Mesothelial cell of epicardium (in vitro differentiated cells): ENCODE data around the gene EXOC6. TPM values are rescaled to one million over a fixed set of nuclear protein-coding genes. Genes with fewer than 3 reads are reported as not detected.

ENCODE experiments used
- DNase-seq, 2 experiments: peaks; one replicate each; pipeline ENCODE4 v3.0.0; 2021; ENCODE audit warnings: low spot score in 2 of 2; ENCODE audit not compliant: unreplicated experiment in 2 of 2
- H3K27ac Mint-ChIP-seq: 2 replicates; pipeline ENCODE4 v1.8.0; 2021; ENCODE audit warnings: mixed read lengths
- H3K27me3 Mint-ChIP-seq: 2 replicates; pipeline ENCODE4 v1.8.0; 2021; ENCODE audit warnings: low read depth, mixed read lengths
- H3K36me3 Mint-ChIP-seq: 2 replicates; pipeline ENCODE4 v1.8.0; 2021; ENCODE audit warnings: mixed read lengths
- H3K4me1 Mint-ChIP-seq: 2 replicates; pipeline ENCODE4 v1.8.0; 2021; ENCODE audit warnings: mixed read lengths
- H3K4me3 Mint-ChIP-seq: 2 replicates; pipeline ENCODE4 v1.8.0; 2021; ENCODE audit warnings: mild to moderate bottlenecking, moderate library complexity, mixed read lengths
- H3K9me3 Mint-ChIP-seq: 2 replicates; pipeline ENCODE4 v1.8.0; 2021; ENCODE audit warnings: mixed read lengths
- total RNA-seq: library from RNA; stranded (reverse); gene quantifications from 3 replicates; pipeline ENCODE4 v1.2.1, GENCODE V29; 2021
- TF ChIP-seq, protein P1 (sequence below): fragments of 200-600 bp; sonication (generic); IDR thresholded peaks from one replicate; pipeline ENCODE4 v1.5.0; 2021; ENCODE audit warnings: antibody characterized with exemption; ENCODE audit not compliant: unreplicated experiment

The EXOC6 gene
- total RNA-seq, 1 donor from 2014 or later: 11.6 TPM

DNA sequence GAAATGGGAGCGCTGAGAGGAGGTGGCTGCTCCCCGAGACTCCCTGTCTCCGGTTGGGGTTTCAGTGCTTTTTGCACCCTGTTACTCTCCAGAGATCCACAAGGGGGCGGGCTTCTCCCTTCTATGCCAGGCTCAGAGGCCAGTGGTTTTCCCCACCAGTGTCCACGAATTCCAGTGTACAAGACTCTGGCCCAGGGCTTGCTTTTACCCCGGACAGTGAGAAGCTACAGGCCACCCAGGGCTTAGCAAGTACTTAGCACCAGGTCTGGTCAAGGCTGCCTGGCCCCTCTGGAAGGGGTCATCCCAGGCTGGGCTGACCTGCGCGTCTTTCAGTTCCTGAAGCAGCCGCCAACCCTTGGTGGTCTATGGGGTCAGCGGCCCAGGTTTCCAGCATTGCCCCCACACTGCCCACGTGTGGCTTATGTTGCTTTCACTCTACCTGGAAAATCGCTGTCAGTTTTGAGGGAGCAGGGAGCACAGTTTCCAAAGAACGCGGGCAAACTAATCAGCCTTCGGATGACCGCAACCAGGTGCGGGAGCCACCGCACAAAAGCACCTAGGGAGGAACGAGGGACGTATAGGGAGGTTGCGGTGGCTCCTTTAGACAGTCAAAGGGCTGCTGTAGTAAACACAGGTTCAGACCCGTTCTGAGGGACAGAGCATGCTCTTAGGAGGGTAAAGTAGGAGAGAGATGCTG is 232.2 kb downstream of the EXOC6 start:
- peak overlapping the region; percentile 97 for H3K27ac Mint-ChIP-seq
- peaks cover 52% of the 10 kb centered on the region for H3K4me1 Mint-ChIP-seq
- peak overlapping the region; percentile 53 for H3K4me3 Mint-ChIP-seq
- no peaks in the 10 kb centered on the region for H3K9me3 Mint-ChIP-seq
- no peaks in the 10 kb centered on the region for H3K36me3 Mint-ChIP-seq
- TF ChIP-seq, protein P1, sequence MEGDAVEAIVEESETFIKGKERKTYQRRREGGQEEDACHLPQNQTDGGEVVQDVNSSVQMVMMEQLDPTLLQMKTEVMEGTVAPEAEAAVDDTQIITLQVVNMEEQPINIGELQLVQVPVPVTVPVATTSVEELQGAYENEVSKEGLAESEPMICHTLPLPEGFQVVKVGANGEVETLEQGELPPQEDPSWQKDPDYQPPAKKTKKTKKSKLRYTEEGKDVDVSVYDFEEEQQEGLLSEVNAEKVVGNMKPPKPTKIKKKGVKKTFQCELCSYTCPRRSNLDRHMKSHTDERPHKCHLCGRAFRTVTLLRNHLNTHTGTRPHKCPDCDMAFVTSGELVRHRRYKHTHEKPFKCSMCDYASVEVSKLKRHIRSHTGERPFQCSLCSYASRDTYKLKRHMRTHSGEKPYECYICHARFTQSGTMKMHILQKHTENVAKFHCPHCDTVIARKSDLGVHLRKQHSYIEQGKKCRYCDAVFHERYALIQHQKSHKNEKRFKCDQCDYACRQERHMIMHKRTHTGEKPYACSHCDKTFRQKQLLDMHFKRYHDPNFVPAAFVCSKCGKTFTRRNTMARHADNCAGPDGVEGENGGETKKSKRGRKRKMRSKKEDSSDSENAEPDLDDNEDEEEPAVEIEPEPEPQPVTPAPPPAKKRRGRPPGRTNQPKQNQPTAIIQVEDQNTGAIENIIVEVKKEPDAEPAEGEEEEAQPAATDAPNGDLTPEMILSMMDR: peak; percentile 92
- DNase-seq: peak in 1 of 2 experiments; percentile 79
- H3K27me3 Mint-ChIP-seq: peaks cover 5% of the 10 kb centered on the region

DNA sequence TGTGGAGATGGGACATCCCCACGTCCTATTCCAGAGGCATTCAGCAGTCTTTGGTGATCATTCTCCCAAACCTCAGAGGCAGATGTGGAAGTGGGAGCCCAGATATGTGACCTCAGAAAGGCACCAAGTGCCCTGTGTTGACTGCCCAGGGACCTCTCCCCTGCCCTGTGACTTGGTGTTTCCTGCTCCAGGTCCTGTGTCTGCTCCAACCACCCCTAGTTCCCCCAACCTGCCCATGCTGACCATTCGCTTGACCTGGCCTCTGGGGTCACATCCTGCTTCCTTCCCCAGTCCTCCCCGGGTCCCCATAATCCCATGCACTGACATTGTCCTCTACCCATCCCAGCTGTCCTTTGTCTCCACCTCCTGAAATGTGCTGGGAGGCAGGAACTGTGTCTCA is 233.0 kb downstream of the EXOC6 start:
- no peaks in the 10 kb centered on the region for H3K9me3 Mint-ChIP-seq
- TF ChIP-seq, protein P1: no peak
- H3K27ac Mint-ChIP-seq: peak overlapping the region; percentile 40
- H3K4me1 Mint-ChIP-seq: peaks cover 47% of the 10 kb centered on the region
- H3K36me3 Mint-ChIP-seq: no peaks in the 10 kb centered on the region
- no peaks in the 10 kb centered on the region for H3K27me3 Mint-ChIP-seq
- H3K4me3 Mint-ChIP-seq: no peak overlapping the region
- no peak for DNase-seq

DNA sequence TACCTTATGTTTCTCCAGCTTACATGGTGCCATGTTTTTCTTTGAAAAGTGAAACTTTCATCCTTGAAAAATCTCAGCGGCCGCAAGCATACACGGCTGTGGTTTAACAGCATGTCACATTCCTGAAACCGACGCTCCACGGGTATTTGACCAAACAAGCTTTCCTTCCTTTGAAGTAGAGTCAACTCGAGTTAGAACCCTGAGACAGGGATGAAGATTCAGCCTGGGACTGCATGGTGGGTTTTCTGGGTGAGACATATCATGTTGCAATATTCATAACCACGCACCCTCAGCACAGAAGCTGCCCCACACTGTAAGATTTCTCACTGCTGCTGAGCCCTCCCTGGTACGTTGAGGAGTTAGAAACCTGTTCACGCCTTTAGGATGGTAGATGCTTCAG is 233.5 kb downstream of the EXOC6 start:
- no peak overlapping the region for H3K4me3 Mint-ChIP-seq
- no peak for DNase-seq

DNA sequence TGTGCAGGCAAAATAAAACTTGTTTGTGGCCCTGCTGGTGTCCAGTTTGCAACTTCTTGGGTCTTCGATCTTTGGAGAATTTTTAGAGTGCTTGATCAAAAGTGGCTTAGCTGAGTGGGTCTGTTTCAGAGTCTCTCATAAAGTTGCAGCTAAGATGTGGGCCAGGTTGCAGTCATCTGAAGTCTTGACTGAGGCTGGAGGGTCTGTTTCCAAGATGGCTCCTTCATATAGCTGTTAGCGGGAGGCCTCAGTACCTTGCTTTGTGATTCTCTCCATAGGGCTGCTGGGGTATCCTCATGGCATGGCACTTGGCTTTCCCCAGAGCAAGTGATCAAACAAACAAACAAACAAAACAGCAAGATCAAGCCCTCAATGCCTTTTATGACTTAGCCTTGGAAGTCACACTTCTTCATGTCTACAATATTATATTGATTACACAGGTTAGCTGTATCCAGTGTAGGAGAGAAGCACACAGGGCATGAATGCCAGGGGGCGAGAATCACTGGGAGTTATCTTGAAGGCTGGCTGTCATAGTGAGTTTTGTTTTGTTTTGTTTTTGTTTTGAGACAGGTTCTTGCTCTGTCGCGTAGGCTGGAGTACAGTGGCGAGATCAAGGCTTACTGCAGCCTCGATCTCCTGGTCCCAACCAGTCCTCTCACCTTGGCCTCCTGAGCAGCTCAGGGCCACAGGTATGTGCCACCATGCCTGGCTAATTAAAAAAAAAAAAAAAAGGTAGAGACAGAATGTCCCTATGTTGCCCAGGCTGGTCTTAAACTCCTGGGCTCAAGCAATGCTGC is 235.6 kb downstream of the EXOC6 start:
- no peaks in the 10 kb centered on the region for H3K27me3 Mint-ChIP-seq
- DNase-seq: no peak

More for the DNA sequence above, 233.5 kb downstream of the EXOC6 start:
- TF ChIP-seq, protein P1: no peak
- Mint-ChIP-seq H3K9me3 (no peaks in the 10 kb centered on the region), H3K27me3 (no peaks in the 10 kb centered on the region), H3K4me1 (peaks cover 43% of the 10 kb centered on the region), H3K27ac (peak overlapping the region; percentile 40), H3K36me3 (no peaks in the 10 kb centered on the region)

DNA sequence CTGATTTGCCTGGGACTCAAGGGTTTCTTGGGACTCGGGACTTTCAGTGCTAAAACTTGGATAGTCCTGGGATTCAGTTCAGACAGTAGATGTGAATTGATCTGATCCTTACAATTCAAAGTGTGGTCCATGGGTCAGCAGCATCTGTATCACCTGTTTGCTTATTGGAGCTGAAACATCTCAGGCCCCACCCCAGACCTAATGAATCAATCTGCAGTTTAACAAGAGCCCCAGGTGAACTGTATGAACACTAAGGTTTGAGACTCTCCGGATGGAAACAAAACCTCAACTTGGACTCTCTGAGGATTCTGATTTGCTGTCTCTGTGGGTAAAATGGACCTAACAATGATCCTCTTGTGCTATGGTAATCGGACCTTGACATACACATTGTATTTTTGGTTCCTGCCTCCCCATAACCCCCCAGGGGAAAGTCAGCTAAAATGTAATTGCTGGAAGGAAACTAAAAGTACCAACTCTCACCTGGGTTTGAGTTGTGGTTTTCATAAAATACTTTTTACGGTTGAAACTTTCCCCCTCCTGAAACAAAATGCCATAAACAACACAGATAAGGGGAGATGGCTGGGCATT is 237.0 kb downstream of the EXOC6 start:
- no peak for DNase-seq
- H3K4me3 Mint-ChIP-seq: no peak overlapping the region
- H3K4me1 Mint-ChIP-seq: peaks cover 20% of the 10 kb centered on the region
- TF ChIP-seq, protein P1: no peak
- H3K27me3 Mint-ChIP-seq: no peaks in the 10 kb centered on the region
- H3K27ac Mint-ChIP-seq: no peak overlapping the region
- H3K36me3 Mint-ChIP-seq: no peaks in the 10 kb centered on the region
- H3K9me3 Mint-ChIP-seq: no peaks in the 10 kb centered on the region

More for the DNA sequence above, 235.6 kb downstream of the EXOC6 start:
- H3K27ac Mint-ChIP-seq: no peak overlapping the region
- H3K4me3 Mint-ChIP-seq: no peak overlapping the region
- TF ChIP-seq, protein P1: no peak
- no peaks in the 10 kb centered on the region for H3K36me3 Mint-ChIP-seq
- H3K9me3 Mint-ChIP-seq: no peaks in the 10 kb centered on the region
- peaks cover 34% of the 10 kb centered on the region for H3K4me1 Mint-ChIP-seq
